Dermis blood vessel endothelial cell (primary cell): ENCODE measurements around the gene RPUSD3. TPM values are rescaled to one million over a fixed set of nuclear protein-coding genes. Genes with fewer than 3 reads are reported as not detected.
"Not testable (repeated sequence)": the region's sequence is repeated elsewhere in the genome, so short reads cannot be mapped to it uniquely, and the experiment has no call there.

Experiments used
- DNase-seq: peaks from one replicate; pipeline ENCODE4 v3.0.0; 2010
- total RNA-seq: library from RNA; depleted of rRNA; stranded (reverse); fragments of >200 nt; gene quantifications from 2 replicates; pipeline ENCODE4 v1.2.3, GENCODE V29; 2014

The RPUSD3 gene
- total RNA-seq = 28.9 and 33.3 TPM in 2 replicates

GRCh38 chr3:9843715-9844438 is at the start of gene RPUSD3:
RPUSD3 (minus strand) TSS chr3:9844008; CDS start chr3:9843990, 18 bp downstream.
- DNase-seq = peak; percentile 97

- no peak for DNase-seq
These were observed 47.3 kb upstream of the RPUSD3 start for GRCh38 chr3:9891072-9891622.

- DNase-seq = peak; percentile 93
These were observed 46.7 kb upstream of the RPUSD3 start, which contains the start of gene JAGN1 for GRCh38 chr3:9890249-9891071. JAGN1 (plus strand) TSS chr3:9890610; CDS start chr3:9890723, 113 bp downstream.

- no peak for DNase-seq
These were observed 45.6 kb upstream of the RPUSD3 start for GRCh38 chr3:9889405-9889804.

- DNase-seq = no peak
These were observed 44.7 kb upstream of the RPUSD3 start for GRCh38 chr3:9888540-9888939.

GRCh38 chr3:9887480-9887879 is 43.7 kb upstream of the RPUSD3 start:
- no peak for DNase-seq

- DNase-seq = no peak
These were observed 42.5 kb upstream of the RPUSD3 start for GRCh38 chr3:9886328-9886727.

- no peak for DNase-seq
These were observed 40.9 kb upstream of the RPUSD3 start for GRCh38 chr3:9884555-9885165.

GRCh38 chr3:9883706-9884554 is 40.1 kb upstream of the RPUSD3 start:
- DNase-seq = no peak

GRCh38 chr3:9881441-9881840 is 37.6 kb upstream of the RPUSD3 start:
- no peak for DNase-seq

- no peak for DNase-seq
These were observed 36.2 kb upstream of the RPUSD3 start, which contains the start of gene CIDEC for GRCh38 chr3:9879830-9880549. CIDEC (minus strand) TSS chr3:9880253; CDS start chr3:9878486, 1,767 bp downstream.

GRCh38 chr3:9878700-9879099 is 34.9 kb upstream of the RPUSD3 start:
- no peak for DNase-seq

- no peak for DNase-seq
These were observed 33.2 kb upstream of the RPUSD3 start for GRCh38 chr3:9876991-9877390.

GRCh38 chr3:9876255-9876654 is 32.4 kb upstream of the RPUSD3 start:
- not testable (repeated sequence) for DNase-seq

GRCh38 chr3:9875448-9875847 is 31.6 kb upstream of the RPUSD3 start:
- no peak for DNase-seq

- not testable (repeated sequence) for DNase-seq
These were observed 28.3 kb upstream of the RPUSD3 start for GRCh38 chr3:9872067-9872466.

- no peak for DNase-seq
These were observed 27.2 kb upstream of the RPUSD3 start for GRCh38 chr3:9870978-9871377.

- no peak for DNase-seq
These were observed 26.1 kb upstream of the RPUSD3 start for GRCh38 chr3:9869955-9870354.

GRCh38 chr3:9867106-9867505 is 23.3 kb upstream of the RPUSD3 start:
- DNase-seq = no peak

- no peak for DNase-seq
These were observed 22.8 kb upstream of the RPUSD3 start for GRCh38 chr3:9866639-9867038.

- DNase-seq = not testable (repeated sequence)
These were observed 21.4 kb upstream of the RPUSD3 start for GRCh38 chr3:9865125-9865637.
